GM19193 (cell line): ENCODE data around the gene CORO6.

Experiments
- POLR2A ChIP-seq: IDR thresholded peaks from 4 replicates; pipeline ENCODE4 v1.6.1; 2011; ENCODE audit not compliant: insufficient read depth, insufficient read length; ENCODE audit errors: extremely low read depth

Gene CORO6

DNA sequence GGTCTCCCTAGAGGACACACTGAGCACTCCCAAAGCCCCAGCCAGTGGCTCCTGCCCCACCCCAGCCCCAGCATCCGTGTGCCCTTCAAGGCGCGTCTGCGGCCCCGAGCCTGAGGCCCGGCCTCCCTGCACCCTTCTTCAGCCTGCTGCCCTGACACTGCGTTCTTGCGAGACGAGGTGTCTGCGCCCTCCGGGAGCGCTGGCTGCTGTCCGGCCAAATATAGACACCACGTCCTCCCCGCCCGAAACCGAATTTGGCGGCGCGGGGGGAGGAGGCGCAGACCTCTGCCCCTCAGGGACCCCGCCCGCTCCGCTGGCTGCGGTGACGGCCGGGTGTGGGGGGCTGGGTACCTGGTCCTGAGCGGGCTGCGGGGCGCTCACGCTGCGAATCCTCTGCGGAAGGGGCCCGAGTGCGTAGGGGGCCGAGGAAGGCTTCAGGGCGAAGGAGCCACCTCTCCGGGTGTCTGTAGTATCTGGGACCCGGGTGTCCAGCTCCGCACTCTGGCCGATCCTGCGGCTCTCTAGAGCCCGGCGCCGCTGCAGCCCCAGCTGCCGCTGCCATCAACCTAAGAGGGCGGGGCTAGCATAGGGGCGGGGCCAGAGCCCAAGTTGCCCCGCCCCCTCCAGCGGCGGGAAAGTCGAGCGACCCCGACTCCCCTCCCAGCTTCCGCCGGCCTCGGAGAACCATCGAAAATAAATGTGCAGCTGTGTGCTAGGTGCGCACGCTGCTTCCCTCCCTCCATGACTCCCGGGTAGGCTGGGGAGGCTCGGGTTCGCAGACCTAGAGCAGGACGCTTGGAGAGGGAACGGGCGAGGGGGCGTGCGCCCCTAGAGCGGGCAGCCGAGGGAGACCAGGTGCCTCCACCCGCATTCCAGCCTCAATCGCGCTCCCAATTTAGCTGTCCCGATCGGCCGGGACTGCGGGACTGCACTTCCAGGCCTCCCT, at the start of gene CORO6:
TSS of gene CORO6 (minus strand) at position 576 of the 946 bp plus-strand sequence. CDS start 1,491 bp downstream, outside the sequence.
- TF ChIP-seq POLR2A = peak; percentile 29

DNA sequence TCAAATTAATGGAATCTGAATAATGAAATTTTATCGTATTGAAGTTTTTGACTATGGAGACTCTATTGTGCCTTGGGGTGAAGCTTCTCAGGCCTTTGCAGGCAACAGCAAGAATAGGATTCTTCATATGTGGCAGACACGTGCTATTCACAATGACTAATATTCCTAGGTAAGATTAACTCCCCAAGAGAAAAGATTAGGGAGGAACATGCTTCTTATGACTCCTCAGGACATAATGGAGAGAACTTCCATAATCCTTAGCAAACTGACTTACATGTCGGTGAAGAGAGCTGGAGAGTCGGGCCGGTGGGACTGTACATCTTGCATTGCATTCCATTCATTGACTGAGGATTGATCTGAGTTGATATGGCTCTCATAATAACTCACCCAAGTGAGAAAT, 48.9 kb upstream of the CORO6 start:
- TF ChIP-seq POLR2A = no peak

DNA sequence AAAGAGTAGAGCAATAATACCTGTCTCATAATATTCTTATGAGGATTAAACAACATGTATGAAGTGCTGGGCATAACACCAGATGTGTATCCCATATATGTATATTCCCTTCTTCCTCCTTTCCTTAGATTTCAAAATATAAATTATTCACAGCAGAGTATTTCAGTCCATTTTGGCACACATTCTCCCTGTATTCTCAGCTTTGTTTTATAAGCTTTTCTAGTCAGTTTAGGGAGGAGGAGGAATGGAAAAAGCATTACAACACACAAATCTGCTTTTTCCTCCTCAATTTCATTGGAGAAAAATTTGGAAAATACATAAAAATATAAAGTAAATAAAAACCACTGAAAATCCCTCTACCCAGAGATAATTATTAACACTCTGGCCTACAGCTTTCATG, 46.6 kb upstream of the CORO6 start:
- no peak for TF ChIP-seq POLR2A

GRCh38 chr17:29667969-29668368, 45.3 kb upstream of the CORO6 start:
- no peak for TF ChIP-seq POLR2A

- no peak for TF ChIP-seq POLR2A
Observed at GRCh38 chr17:29665481-29665810, 42.7 kb upstream of the CORO6 start.

GRCh38 chr17:29664743-29665480, 42.2 kb upstream of the CORO6 start:
- no peak for TF ChIP-seq POLR2A

- no peak for TF ChIP-seq POLR2A
Observed at GRCh38 chr17:29663155-29663554, 40.4 kb upstream of the CORO6 start.

GRCh38 chr17:29661213-29661612, 38.5 kb upstream of the CORO6 start:
- no peak for TF ChIP-seq POLR2A

DNA sequence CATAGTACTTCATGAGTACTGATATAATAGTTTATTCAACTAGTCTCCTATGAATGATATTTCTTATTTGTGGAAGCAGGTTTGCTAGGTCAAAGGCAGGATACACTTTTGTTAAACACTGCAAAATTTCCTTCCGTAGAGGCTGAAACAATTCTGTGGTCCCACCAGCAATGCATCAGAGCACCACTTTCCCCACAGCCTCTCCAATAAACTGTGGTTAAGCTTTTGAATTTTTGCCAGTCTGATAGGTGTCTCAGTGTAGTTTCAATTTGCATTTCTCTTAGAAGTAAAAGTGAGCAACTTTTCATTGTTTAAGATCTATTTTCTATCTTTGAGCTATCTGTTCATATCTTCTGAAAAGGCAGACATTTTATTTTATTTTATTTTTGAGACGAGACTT, 36.4 kb upstream of the CORO6 start:
- TF ChIP-seq POLR2A = no peak

DNA sequence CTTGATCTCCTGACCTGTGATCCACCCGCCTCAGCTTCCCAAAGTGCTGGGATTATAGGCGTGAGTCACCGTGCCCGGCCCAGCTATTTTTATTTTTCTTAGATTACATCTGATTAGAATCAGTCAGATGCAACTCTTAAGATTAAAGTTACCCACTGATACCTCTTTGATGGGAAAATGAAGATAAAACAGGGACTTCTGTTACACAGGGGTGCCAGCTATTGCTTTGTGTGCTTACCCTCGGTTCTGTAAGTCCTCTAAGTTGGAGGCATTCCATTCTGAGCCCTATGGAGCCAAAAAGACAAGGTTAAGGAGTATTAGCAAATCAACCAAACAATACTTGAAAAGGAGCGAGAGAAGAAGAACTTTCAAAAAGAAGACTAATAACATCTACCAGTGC, 32.6 kb upstream of the CORO6 start:
- TF ChIP-seq POLR2A = no peak

DNA sequence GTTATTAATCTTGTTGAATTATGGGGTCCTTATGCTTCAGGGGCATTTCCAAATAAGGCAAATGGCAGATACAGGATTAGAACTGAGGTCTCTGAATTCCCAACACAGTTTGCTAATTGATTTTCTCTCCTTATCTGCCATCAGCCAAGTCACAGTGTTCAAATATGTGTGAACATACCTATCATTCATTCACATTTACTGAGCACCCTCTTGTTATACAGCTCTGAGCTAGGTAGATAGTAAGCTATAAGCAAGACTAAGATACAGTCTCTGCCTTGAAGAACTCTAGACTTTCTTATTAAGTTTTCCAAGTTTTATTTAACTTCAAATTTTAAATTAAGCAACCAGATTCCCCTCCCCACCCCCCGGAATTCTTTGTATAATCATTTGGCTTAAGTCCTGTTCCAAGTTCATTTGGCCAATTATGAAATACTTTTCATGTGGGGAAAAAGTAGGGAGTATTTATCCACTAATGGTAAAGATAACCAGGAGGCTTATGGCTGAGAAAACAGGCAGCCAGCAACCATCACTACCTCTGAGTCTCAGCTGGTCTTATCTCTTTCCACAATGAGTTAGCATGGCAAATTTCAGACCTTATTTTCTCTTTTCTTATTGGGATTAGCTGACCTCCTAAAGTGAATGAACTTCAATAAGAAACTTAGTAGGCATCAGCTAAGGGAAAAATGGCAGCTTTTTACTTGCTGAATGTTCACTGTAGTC, 31.4 kb upstream of the CORO6 start:
- no peak for TF ChIP-seq POLR2A

GRCh38 chr17:29652976-29653375, 30.3 kb upstream of the CORO6 start:
- TF ChIP-seq POLR2A = no peak

DNA sequence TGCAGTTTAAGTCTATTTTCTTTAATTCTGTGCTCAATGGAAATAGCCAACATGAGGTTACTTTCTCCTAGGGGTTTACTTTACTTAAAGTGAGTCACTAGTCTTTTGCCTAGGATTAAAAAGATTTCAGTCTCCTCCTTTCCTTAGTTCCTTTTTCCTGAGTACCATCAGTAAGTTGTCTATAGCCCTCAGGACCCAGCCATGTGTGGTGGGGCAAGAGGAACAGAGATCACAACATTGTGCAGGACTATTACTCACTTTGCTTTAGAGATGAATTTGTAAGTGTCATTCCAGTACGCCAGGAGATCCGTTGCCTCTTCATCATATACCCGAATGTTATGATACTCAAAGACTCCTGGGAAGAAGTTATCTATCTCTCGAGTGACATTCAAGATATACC, 27.7 kb upstream of the CORO6 start:
- no peak for TF ChIP-seq POLR2A

DNA sequence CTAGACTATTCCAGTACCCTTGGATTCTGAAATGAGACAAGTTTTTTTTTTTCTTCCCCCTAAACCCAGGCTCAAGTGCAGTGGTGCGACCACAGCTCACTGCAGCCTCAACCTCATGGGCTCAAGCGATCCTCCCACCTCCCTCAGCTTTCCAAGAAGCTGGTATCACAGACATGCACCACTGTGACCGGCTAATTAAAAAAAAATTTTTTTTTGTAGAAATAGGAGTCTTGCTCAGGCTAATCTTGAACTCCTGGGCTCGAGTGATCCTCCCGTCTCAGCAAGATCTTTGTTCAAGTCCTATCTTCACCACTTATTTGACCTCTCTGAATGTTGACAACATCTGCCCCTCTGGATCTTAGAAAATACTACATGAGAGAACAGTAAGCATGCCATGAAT, 26.6 kb upstream of the CORO6 start:
- TF ChIP-seq POLR2A = no peak

- TF ChIP-seq POLR2A = no peak
Observed at GRCh38 chr17:29648005-29648404, 25.3 kb upstream of the CORO6 start.

DNA sequence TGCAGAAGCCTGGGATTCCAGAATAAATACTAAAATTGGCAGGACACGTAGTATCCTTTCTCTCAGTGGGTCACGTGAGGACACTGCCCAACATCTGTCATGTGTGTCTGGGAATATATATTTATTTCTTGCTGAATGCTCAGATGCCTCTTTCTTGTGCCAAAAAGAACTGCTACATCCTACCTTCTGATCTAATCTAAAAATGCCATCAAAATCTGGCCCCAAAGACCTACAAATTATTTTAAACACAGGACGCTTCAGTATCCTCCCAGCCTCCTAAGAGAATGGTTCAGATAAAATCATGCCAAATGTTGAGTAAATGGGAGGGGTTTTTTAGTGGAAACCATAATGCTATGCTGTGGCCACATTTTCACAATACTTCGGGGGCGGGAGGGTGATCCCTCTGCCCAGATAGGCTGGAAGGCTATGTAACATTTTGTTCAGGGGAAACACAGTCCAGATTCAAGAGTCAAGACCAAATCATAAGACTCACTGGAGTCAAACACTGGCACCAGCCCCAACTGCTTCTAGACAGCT, 22.9 kb upstream of the CORO6 start:
- no peak for TF ChIP-seq POLR2A

- TF ChIP-seq POLR2A = no peak
Observed at GRCh38 chr17:29643817-29644160, 21.1 kb upstream of the CORO6 start.
